GM18873 (cell line): ENCODE measurements around the gene SCNN1B.
"Not testable (repeated sequence)": the region's sequence is repeated elsewhere in the genome, so short reads cannot be mapped to it uniquely, and the experiment has no call there.

ENCODE experiments used
- ATAC-seq: cut with Tn5 transposase; IDR thresholded peaks from one replicate; pipeline ENCODE4 v1.9.1; 2021; ENCODE audit warnings: mild to moderate bottlenecking, moderate library complexity, moderate number of reproducible peaks; ENCODE audit not compliant: unreplicated experiment, low FRiP score

SCNN1B gene

DNA sequence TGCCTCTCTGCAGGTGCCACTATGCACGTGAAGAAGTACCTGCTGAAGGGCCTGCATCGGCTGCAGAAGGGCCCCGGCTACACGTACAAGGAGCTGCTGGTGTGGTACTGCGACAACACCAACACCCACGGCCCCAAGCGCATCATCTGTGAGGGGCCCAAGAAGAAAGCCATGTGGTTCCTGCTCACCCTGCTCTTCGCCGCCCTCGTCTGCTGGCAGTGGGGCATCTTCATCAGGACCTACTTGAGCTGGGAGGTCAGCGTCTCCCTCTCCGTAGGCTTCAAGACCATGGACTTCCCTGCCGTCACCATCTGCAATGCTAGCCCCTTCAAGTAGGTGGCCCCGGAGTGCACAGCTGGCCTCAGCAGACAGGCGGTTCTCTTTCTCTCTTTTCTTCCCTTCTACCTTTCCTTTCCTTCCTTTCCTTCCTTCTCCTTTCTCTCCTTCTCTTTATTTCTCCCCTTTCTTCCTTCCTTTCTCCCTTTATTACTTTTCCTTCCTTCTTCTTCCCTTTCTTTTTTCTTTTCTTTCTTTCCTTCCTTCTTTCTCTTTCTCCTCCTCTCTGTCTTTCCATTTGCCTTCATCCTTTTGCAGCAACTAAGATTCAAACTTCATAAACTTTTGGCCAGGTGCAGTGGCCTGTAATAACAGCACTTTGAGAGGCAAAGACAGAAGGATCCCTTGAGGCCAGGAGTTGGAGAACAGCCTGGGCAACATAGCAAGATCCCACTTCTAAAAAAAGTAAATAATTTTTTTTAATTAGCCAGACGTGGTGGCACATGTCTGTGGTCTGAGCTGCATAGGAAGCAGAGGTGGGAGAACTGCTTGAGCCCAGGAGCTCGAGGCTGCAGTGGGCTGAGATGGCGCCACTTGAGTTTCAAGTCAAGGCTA lies 46.7 kb downstream of the SCNN1B start:
- ATAC-seq: no peak

DNA sequence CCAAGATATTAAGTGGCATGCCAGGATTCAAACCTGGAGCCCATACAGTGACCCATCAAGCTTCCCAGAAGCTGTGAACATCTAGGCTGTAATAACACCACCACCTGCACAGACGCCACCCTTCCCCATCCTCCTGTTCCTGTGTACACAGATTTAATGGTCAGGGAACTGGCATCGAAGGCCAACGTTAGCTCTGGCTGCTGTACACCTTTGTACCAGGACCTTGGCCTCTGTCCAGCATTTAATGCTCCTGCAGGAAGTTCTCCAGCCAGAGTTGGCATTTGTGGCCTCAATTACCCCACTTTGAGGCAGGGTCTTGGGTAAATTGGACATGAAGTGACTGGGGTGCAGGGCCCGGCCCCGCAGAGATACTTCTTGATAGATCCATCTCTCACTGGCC lies 49.3 kb downstream of the SCNN1B start:
- ATAC-seq: no peak

DNA sequence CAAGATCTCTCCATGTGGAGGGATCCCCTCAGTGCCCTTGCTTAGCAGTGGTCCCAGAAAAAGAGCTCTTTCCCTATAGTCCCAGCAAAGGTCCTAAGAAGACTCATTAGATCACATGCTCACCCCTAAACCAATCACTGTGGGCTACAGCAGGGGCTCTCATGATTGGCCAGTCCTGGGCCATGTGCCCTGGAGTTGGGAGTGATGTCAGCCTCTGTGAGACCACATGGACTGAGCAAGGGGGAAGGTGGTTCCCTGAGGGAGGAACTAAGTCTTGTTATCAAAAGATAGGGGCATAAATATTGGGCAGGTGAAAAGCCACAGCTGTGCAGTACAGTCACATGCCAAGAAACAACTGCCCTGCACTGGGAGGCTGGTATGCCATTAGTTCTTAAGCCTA lies 51.3 kb downstream of the SCNN1B start:
- ATAC-seq: no peak

DNA sequence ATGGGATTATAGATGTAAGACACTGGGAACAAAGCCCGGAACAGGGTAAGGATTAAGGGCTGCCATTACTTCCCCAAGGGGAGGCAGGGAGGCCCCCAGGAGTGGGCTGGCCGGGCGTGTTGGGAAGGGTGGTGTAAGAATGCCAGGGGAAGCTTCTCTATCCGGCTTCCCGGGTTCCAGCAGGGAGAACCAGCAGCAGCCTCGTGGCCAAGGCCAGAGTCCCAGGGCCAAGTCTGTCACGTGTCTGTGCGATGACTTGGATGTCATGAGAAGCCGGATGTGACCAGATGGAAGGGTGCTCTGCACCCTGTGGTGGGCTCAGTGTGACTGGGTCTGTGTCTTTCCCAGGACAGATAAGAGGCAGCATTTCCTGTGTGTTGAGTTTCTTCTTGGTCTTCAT lies 52.1 kb downstream of the SCNN1B start:
- no peak for ATAC-seq

DNA sequence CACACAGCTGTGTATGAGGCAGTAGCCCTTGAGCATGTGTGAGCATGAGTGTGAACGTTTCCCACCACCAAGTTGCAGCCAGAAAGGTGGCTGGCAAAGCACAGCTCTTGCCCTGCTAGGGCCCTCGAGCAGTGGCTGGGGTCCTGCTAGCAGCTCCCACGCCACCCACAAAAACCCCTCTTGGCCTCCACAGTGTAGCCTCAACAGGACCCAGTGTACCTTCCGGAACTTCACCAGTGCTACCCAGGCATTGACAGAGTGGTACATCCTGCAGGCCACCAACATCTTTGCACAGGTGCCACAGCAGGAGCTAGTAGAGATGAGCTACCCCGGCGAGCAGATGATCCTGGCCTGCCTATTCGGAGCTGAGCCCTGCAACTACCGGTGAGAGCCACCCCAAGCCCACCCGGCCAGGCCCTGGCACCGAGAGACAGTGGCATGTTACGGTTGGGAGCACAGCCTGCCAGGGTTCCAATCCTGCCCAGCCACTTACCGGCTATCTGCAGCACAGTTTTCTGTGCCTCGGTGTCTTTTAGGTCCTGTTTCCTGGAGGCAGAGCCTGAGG lies 53.1 kb downstream of the SCNN1B start:
- ATAC-seq: no peak

DNA sequence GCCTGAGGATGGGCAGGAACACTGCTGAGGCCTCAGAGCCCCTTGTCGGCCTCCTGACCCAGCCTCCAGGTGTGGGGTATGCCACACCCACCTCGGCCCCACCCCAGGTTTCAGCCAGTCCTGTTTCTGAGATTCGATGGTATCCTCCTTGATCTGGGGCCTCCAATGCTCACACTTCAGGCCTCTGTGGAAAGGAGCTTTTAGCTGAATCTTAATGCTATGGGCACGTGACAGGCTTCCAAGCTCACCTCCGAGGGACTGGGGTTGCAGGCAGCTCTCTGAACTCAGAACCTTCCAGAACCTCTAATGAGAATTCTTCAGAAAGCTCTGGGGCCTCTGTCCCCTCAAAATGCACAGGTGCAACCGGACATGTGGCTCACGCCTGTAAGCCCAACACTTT lies 54.8 kb downstream of the SCNN1B start:
- ATAC-seq: no peak

DNA sequence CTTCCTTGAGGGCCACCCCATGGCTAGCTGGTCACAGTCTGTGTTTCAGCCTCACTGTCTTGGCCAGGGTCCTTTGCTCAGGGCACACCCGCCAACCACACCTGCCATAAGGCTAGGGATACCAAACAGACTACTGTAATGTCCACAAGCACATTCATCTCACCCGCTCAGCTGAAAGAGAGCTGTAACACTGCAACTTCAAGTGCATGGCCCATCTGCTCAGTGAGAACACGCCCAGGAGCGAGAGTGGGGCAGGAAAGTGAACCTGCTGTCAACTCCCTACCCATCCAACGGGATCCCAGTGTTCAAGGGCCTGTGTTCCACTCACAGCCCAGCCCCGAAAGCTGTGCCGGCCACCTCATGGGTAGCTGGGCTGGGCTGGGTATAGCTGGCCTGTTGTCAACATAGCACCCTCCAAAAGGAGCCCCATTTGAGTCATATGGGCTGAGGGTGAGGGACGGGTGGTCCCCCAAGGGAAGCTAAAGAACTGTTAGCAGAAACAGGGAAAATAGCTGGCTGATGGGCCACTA lies 55.7 kb downstream of the SCNN1B start:
- ATAC-seq: no peak

DNA sequence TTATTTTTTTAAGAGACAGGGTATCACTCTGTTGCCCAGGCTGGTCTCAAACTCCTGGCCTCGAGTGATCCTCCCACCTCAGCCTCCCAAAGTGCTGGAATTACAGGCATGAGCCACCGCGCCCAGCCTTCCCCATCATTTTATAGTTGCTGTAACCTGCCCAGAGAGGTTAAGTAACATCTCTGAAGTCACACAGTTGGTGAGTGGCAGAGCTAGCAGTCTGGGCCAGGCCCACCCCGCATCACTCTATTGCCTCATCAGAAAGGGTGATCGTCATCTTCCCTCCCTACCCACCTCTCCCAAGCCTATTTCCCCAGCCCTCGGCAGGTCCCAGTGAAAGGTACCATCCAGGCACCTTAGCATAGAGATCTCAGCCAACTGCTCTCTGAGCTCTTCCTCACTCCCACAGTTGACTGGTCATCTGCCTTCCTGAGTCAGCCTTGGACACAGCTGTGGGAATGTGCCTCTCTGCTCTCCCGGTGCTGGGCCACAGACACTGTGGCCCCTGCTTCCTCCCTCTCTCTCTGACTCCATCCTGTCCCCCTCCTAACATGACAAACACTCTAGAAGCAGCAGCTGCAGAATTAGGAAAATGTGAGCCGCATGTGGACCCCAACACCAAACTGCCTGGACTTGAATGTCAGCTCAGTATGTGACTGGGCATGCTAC lies 57.1 kb downstream of the SCNN1B start:
- ATAC-seq: no peak

DNA sequence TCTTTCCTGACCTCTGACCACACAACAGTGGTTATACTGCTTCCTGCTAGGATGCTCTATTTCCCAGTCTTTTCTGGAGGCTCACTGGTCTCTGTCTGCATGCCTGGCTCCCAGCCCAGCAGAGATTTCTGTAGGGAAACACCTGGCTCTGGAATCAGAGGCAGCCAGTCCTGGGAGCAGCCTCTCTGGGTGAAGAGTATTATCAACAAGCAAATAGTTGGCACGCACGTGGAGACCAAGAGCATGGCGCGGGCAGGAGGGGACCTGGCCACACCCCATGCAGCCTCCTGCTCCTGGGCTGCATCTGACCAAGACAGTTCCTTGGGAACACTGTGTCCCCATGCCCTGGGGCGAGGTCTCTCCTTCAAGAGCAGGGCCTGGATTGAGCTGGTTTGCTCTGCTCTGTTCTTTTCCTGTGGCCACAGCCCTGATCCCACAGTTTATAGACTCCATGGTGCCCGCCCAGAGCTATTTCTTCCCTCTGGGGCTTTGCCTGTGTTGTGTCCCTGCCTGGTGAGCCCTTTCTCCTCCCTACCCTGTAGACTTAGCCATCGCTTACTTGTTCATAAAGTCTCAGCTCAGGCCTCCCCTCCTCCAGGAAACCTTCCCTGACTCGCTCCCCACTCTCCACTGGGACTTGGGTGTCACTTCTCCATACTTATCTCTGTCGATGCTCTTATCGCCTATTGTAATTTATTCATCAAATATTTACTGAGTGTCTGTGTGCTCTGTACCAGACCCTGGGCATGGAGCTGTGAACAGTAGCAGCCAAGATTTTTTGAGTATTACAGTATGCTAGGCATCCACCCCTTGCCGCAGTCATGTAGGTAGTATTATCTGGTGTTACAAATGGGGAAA lies 60.6 kb downstream of the SCNN1B start:
- no peak for ATAC-seq

DNA sequence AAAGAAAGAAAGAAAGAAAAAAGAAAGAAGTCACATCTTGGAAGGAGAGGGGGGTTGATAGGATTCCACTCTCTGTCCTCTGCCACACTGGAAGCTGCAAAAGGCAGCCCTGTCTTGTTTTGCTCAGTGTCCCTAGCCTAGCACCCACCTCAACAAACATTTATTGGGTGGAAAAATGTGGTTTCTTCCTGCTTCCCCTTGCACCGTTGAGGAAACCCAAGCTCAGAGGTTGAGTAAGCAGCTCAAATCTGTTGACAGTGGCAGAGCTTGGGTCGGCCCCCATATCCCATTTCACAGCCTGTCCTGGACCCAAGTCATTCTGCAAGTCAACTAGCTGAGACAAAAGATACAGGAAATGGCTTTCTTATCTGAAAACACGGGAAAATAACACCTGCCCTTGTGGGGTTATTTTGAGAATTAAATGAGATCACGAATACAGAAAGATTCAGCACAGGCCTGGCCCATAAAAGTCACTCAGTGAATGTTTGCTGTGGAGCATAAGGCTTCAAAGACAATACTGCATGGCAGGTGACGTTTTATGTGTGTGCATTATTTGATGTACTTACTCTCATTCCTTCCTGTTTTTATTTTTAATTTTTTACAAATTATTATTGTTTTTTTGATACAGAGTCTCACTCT lies 63.6 kb downstream of the SCNN1B start:
- no peak for ATAC-seq

DNA sequence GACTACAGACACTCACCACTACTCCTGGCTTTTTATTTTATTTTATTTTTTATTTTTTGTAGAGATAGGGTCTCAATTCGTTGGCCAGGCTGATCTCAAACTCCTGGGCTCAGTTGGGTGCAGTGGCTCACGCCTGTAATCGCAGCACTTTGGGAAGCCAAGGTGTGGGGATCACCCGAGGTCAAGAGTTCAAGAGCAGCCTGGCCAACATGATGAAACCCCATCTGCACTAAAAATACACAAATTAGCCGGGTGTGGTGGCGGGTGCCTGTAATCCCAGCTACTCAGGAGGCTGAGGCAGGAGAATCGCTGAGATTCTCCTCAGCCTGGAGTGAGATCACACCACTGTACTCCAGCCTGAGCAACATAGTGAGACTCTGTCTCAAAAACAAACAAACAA lies 64.2 kb downstream of the SCNN1B start:
- not testable (repeated sequence) for ATAC-seq

DNA sequence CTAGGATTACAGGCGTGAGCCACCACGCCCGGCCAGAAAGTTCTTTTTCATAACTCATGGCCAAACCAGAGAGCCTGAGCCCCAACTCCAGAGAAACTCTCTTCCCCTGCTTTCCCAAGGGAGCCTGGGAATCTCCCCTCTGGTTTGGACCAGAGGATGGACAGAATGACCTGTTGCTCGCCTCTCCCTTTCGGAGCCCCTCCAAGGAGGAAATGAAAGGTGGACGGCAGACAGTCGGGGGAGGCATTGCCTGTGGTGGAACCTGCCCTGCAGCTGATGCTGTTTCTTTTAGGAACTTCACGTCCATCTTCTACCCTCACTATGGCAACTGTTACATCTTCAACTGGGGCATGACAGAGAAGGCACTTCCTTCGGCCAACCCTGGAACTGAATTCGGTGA lies 65.5 kb downstream of the SCNN1B start:
- no peak for ATAC-seq

DNA sequence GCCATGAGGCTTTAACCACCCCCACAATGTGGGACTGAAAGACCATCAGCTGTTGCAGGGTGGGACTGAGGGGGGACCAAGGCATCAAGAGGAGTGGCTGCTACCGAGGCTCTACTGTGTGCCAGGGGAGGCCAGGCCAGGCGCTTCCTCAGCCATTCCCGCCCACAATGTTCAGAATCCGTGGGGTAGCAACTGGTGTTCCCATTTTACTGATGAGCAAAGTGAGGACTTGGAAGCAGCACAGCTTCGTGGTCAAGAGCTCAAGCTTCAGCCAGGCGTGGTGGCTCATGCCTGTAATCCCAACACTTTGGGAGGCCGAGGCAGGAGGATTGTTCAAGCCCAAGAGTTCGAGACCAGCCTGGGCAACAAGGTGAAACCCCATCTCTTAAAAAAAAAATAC lies 65.9 kb downstream of the SCNN1B start:
- ATAC-seq: no peak

DNA sequence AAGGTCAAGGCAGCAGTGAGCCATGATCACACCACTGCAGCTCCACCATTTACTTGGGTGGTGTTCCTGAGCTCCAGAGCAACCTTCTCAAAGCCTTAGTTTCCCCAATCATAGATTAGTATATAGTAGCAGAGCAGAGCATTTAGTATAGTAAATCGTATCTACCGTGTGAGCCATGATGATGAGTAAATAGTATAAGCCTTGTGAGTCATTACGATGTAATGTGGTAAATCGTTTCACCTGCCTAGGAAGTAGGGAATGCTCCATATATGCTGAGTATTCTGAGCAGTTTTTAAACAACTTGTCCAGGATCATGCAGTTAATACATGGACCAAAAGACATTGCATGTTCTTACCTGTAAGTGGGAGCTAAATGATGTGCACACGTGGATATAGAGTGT lies 66.4 kb downstream of the SCNN1B start:
- ATAC-seq: no peak

DNA sequence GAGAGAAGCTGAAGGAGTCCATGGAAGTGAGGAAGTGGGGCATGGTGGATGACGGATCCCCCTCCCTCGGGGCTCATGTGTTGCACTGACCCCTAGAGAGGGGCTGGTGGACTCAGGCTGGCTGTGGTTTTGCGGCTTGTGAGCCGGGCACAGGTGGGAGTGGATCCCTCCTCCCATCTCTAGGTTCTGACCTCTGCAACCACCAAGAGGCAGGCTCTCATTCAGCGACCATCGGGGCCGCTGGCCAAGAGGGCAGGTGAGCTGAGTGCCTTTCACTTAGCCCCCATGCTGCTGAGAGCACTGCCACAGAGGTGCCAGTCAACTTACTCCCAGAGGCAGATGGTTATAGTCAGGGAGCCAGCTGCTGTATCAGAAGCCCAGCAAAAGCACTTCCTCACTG lies 67.3 kb downstream of the SCNN1B start:
- no peak for ATAC-seq

DNA sequence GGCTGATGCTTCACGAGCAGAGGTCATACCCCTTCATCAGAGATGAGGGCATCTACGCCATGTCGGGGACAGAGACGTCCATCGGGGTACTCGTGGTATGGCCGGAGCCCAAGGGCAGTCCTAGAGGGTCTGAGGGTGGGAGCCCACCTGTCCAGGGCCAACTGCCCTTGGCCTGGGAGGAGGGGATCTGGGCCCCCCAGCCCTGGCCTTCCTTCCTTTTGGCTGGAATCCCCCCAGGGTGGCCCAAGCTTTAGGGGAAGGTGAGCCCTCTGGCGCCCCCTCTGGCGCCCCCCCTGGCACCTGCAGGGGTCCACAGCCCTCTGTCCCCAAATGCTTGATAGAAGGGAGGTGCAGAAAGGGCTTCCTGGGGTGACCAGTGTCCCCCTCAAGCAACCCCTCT lies 69.3 kb downstream of the SCNN1B start:
- no peak for ATAC-seq

DNA sequence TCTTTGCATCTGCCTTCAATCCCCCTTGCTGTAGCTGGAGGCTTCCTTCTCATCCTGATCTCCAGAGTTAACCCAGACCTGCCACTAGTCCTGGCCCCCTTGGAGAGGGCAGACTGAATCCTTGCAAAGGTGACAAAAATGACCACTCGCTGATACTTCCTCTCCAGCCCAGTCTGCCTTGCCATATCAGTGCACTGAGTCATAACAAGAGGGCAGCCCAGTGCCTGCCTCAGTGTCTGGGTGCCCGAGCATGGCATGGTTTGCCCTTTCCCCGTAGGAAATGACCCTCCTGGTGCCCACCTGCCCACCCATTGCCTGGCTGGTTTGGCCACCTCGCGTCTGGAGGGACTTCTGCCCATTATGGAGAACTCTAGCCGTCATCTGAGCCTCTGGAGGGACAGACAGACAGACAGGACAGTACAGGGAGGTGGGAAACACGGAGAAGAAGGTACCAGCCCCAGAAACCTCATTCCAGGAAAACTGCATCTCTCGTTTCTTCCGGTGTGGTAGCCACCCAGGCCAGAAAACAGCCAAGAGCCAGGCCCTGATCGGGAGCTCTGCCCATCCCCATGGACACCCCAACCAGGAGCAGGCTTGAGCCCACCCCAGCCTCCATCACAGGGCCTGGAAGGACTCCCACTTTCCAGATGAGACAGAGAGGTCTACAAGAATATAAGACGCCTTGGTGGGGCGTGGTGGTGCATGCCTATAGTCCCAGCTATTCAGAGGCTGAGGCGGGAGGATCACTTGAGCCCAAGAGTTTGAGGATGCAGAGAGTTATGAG lies 71.5 kb downstream of the SCNN1B start:
- ATAC-seq: no peak

DNA sequence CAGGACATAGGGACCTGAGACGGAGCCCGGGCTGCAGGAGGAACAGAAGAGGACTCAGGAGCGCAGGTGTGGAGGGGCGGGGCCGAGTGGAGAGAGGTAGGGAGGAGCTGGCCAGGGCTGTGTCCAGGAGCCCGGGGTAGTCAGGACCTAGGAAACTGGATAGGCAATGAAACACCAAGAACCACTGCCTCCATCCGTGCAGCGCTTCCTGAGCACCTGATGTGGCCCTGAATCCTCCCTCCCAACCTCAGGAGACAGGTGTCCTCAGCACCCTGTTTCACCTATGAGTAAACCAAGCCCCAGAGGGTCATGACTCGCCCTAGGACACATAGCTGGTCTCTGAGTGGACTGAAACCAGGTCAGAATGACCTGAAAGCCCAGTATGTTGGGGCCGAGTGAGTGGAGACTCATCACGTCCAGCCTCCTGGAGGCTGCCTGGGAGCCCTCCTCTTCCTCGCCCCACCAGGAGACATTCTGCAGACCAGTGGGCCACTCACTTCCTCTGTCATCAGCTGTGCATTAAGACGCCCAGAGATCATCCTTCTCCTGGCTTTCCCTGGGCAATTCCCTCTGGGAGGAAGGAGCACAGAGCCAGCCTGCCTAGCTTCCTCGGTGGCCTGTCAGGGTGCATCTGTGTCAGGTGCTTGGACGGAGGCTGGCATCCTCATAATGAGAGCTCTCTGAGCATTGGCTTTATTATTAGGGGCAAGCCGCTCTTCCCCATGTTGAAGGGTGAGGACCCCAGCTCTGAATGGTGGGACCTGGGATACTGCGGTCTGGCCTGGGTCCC lies 72.8 kb downstream of the SCNN1B start:
- ATAC-seq: no peak

DNA sequence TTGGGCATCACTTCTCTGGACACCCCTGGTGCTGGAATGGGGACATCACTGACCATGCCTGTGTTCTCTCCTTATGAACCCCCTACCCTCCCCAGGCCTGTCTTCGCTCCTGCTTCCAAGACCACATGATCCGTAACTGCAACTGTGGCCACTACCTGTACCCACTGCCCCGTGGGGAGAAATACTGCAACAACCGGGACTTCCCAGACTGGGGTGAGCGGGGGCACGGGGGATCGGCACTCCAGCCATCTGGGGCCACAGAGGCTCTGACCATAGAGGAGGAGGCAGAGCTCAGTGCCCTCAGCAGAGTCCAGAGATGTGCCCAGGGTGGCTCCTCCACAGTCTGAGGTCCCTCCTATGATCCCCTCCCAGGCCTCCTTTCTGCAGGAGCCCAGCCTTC lies 73.5 kb downstream of the SCNN1B start:
- ATAC-seq: no peak
